ENCODE measurements around the gene CAMKMT.

CAMKMT gene

GRCh38 chr2:44793322-44793870 lies 431.6 kb downstream of the CAMKMT start:
- H3K4me1 ChIP-seq (ENCODE audit: control insufficient read depth, insufficient read depth, low read length): peaks cover 11% of the 10 kb centered on the region
- no peaks in the 10 kb centered on the region for H3K36me3 ChIP-seq (ENCODE audit: control insufficient read depth, insufficient read depth, low read length)
- H3K27ac ChIP-seq (ENCODE audit: insufficient read depth, low read depth, low read length, poor library complexity, severe bottlenecking): no peak overlapping the region
- no peak overlapping the region for H3K4me3 ChIP-seq (ENCODE audit: insufficient read depth, low read depth, low read length)
- no peaks in the 10 kb centered on the region for H3K9me3 ChIP-seq (ENCODE audit: control insufficient read depth, low read length)
- peaks cover 66% of the 10 kb centered on the region for H3K27me3 ChIP-seq (ENCODE audit: control insufficient read depth, insufficient read depth, low read length, poor library complexity, severe bottlenecking)

- no peaks in the 10 kb centered on the region for H3K9me3 ChIP-seq (ENCODE audit: control insufficient read depth, low read length)
- peaks cover 8% of the 10 kb centered on the region for H3K4me1 ChIP-seq (ENCODE audit: control insufficient read depth, insufficient read depth, low read length)
- no peaks in the 10 kb centered on the region for H3K36me3 ChIP-seq (ENCODE audit: control insufficient read depth, insufficient read depth, low read length)
- H3K27ac ChIP-seq (ENCODE audit: insufficient read depth, low read depth, low read length, poor library complexity, severe bottlenecking): no peak overlapping the region
- H3K4me3 ChIP-seq (ENCODE audit: insufficient read depth, low read depth, low read length): no peak overlapping the region
- 86 to 93% methylated on average over 4 of the region's 4 CpGs for WGBS, 2 experiments
- peaks cover 66% of the 10 kb centered on the region for H3K27me3 ChIP-seq (ENCODE audit: control insufficient read depth, insufficient read depth, low read length, poor library complexity, severe bottlenecking)
Measured at GRCh38 chr2:44796771-44797170, 435.0 kb downstream of the CAMKMT start.

- Histone ChIP-seq H3K27me3 (ENCODE audit: control insufficient read depth, insufficient read depth, low read length, poor library complexity, severe bottlenecking) (peaks cover 67% of the 10 kb centered on the region), H3K27ac (ENCODE audit: insufficient read depth, low read depth, low read length, poor library complexity, severe bottlenecking) (no peak overlapping the region), H3K4me1 (ENCODE audit: control insufficient read depth, insufficient read depth, low read length) (peaks cover 9% of the 10 kb centered on the region), H3K9me3 (ENCODE audit: control insufficient read depth, low read length) (no peaks in the 10 kb centered on the region), H3K4me3 (ENCODE audit: insufficient read depth, low read depth, low read length) (no peak overlapping the region), H3K36me3 (ENCODE audit: control insufficient read depth, insufficient read depth, low read length) (no peaks in the 10 kb centered on the region)
- WGBS, 2 experiments: 87 to 88% methylated on average over 6 of the region's 6 CpGs
Measured at GRCh38 chr2:44798139-44798659, 436.5 kb downstream of the CAMKMT start.

GRCh38 chr2:44799105-44799504 lies 437.4 kb downstream of the CAMKMT start:
- Histone ChIP-seq H3K27ac (ENCODE audit: insufficient read depth, low read depth, low read length, poor library complexity, severe bottlenecking) (no peak overlapping the region), H3K4me1 (ENCODE audit: control insufficient read depth, insufficient read depth, low read length) (peaks cover 13% of the 10 kb centered on the region), H3K9me3 (ENCODE audit: control insufficient read depth, low read length) (no peaks in the 10 kb centered on the region), H3K27me3 (ENCODE audit: control insufficient read depth, insufficient read depth, low read length, poor library complexity, severe bottlenecking) (peaks cover 76% of the 10 kb centered on the region), H3K36me3 (ENCODE audit: control insufficient read depth, insufficient read depth, low read length) (no peaks in the 10 kb centered on the region), H3K4me3 (ENCODE audit: insufficient read depth, low read depth, low read length) (no peak overlapping the region)
- WGBS, 2 experiments: 96 to 97% methylated on average over 2 to 3 of the region's 3 CpGs

- Histone ChIP-seq H3K36me3 (ENCODE audit: control insufficient read depth, insufficient read depth, low read length) (no peaks in the 10 kb centered on the region), H3K9me3 (ENCODE audit: control insufficient read depth, low read length) (no peaks in the 10 kb centered on the region), H3K27me3 (ENCODE audit: control insufficient read depth, insufficient read depth, low read length, poor library complexity, severe bottlenecking) (peaks cover 82% of the 10 kb centered on the region), H3K27ac (ENCODE audit: insufficient read depth, low read depth, low read length, poor library complexity, severe bottlenecking) (no peak overlapping the region), H3K4me3 (ENCODE audit: insufficient read depth, low read depth, low read length) (no peak overlapping the region), H3K4me1 (ENCODE audit: control insufficient read depth, insufficient read depth, low read length) (peaks cover 19% of the 10 kb centered on the region)
- WGBS, 2 experiments: 94 to 96% methylated on average over 2 of the region's 2 CpGs
Measured at GRCh38 chr2:44799754-44800153, 438.0 kb downstream of the CAMKMT start.

- Histone ChIP-seq H3K27me3 (ENCODE audit: control insufficient read depth, insufficient read depth, low read length, poor library complexity, severe bottlenecking) (peaks cover 99% of the 10 kb centered on the region), H3K36me3 (ENCODE audit: control insufficient read depth, insufficient read depth, low read length) (no peaks in the 10 kb centered on the region), H3K4me3 (ENCODE audit: insufficient read depth, low read depth, low read length) (peak overlapping the region; percentile 13), H3K9me3 (ENCODE audit: control insufficient read depth, low read length) (no peaks in the 10 kb centered on the region), H3K4me1 (ENCODE audit: control insufficient read depth, insufficient read depth, low read length) (peaks cover 30% of the 10 kb centered on the region), H3K27ac (ENCODE audit: insufficient read depth, low read depth, low read length, poor library complexity, severe bottlenecking) (no peak overlapping the region)
- 1 to 2% methylated on average over 23 of the region's 23 CpGs for WGBS, 2 experiments
Measured at GRCh38 chr2:44801289-44801840, 439.6 kb downstream of the CAMKMT start.

GRCh38 chr2:44801841-44802776 lies 440.4 kb downstream of the CAMKMT start:
- WGBS, 2 experiments: 1% methylated on average over 66 to 67 of the region's 67 CpGs
- no peaks in the 10 kb centered on the region for H3K36me3 ChIP-seq (ENCODE audit: control insufficient read depth, insufficient read depth, low read length)
- H3K4me1 ChIP-seq (ENCODE audit: control insufficient read depth, insufficient read depth, low read length): peaks cover 30% of the 10 kb centered on the region
- peaks cover 100% of the 10 kb centered on the region for H3K27me3 ChIP-seq (ENCODE audit: control insufficient read depth, insufficient read depth, low read length, poor library complexity, severe bottlenecking)
- no peak overlapping the region for H3K27ac ChIP-seq (ENCODE audit: insufficient read depth, low read depth, low read length, poor library complexity, severe bottlenecking)
- no peaks in the 10 kb centered on the region for H3K9me3 ChIP-seq (ENCODE audit: control insufficient read depth, low read length)
- peak overlapping the region; percentile 25 for H3K4me3 ChIP-seq (ENCODE audit: insufficient read depth, low read depth, low read length)

GRCh38 chr2:44802777-44803424 lies 441.2 kb downstream of the CAMKMT start:
- Histone ChIP-seq H3K4me3 (ENCODE audit: insufficient read depth, low read depth, low read length) (peak overlapping the region; percentile 25), H3K27me3 (ENCODE audit: control insufficient read depth, insufficient read depth, low read length, poor library complexity, severe bottlenecking) (peaks cover 100% of the 10 kb centered on the region), H3K9me3 (ENCODE audit: control insufficient read depth, low read length) (no peaks in the 10 kb centered on the region), H3K36me3 (ENCODE audit: control insufficient read depth, insufficient read depth, low read length) (no peaks in the 10 kb centered on the region), H3K4me1 (ENCODE audit: control insufficient read depth, insufficient read depth, low read length) (peaks cover 30% of the 10 kb centered on the region), H3K27ac (ENCODE audit: insufficient read depth, low read depth, low read length, poor library complexity, severe bottlenecking) (no peak overlapping the region)
- 0% methylated on average over 23 to 27 of the region's 27 CpGs for WGBS, 2 experiments

GRCh38 chr2:44804406-44805265 lies 442.9 kb downstream of the CAMKMT start:
- Histone ChIP-seq H3K9me3 (ENCODE audit: control insufficient read depth, low read length) (no peaks in the 10 kb centered on the region), H3K27ac (ENCODE audit: insufficient read depth, low read depth, low read length, poor library complexity, severe bottlenecking) (peak overlapping the region; percentile 19), H3K4me3 (ENCODE audit: insufficient read depth, low read depth, low read length) (no peak overlapping the region), H3K4me1 (ENCODE audit: control insufficient read depth, insufficient read depth, low read length) (peaks cover 30% of the 10 kb centered on the region), H3K36me3 (ENCODE audit: control insufficient read depth, insufficient read depth, low read length) (no peaks in the 10 kb centered on the region), H3K27me3 (ENCODE audit: control insufficient read depth, insufficient read depth, low read length, poor library complexity, severe bottlenecking) (peaks cover 99% of the 10 kb centered on the region)
- 9 to 13% methylated on average over 11 to 12 of the region's 12 CpGs for WGBS, 2 experiments

Measured in ectodermal cell (in vitro differentiated cells).